Mammary epithelial cell (primary cell): ENCODE data around the gene SCAND1.

ENCODE experiments used
- CTCF ChIP-seq, 2 donors: IDR thresholded peaks in 1 of 2; conservative IDR thresholded peaks in 1 of 2; 2 replicates each; pipeline ENCODE4 v1.5.1; 2011 to 2012; ENCODE audit warnings: inconsistent platforms in 2 of 2, low read length in 2 of 2, mild to moderate bottlenecking in 2 of 2, control low read depth in 1 of 2, low read depth in 1 of 2; ENCODE audit not compliant: insufficient read depth in 1 of 2; ENCODE audit errors: extremely low read depth in 1 of 2
- EZH2 ChIP-seq: IDR thresholded peaks from 2 replicates; pipeline ENCODE4 v1.6.1; 2012; ENCODE audit warnings: low read length, inconsistent platforms, borderline replicate concordance

- TF ChIP-seq CTCF (conservative IDR thresholded peaks at IDR 0.05 in 1 of 2, IDR thresholded peaks at IDR 0.05 in 1 of 2; ENCODE audit: extremely low read depth in 1 of 2, insufficient read depth in 1 of 2, low read depth in 1 of 2, low read length in 2 of 2) (no peak), EZH2 (no peak)
Observed at GRCh38 chr20:35904982-35905663, 49.2 kb downstream of the SCAND1 start.
